SHP77 treated with DMSO at 0.1 percent for 48 hours (cell line): ENCODE results near the gene EXD3.

Experiments
- DNase-seq: peaks from one replicate; lab custom pipeline; 2025; lab: John Stamatoyannopoulos, UW

The EXD3 gene

DNA sequence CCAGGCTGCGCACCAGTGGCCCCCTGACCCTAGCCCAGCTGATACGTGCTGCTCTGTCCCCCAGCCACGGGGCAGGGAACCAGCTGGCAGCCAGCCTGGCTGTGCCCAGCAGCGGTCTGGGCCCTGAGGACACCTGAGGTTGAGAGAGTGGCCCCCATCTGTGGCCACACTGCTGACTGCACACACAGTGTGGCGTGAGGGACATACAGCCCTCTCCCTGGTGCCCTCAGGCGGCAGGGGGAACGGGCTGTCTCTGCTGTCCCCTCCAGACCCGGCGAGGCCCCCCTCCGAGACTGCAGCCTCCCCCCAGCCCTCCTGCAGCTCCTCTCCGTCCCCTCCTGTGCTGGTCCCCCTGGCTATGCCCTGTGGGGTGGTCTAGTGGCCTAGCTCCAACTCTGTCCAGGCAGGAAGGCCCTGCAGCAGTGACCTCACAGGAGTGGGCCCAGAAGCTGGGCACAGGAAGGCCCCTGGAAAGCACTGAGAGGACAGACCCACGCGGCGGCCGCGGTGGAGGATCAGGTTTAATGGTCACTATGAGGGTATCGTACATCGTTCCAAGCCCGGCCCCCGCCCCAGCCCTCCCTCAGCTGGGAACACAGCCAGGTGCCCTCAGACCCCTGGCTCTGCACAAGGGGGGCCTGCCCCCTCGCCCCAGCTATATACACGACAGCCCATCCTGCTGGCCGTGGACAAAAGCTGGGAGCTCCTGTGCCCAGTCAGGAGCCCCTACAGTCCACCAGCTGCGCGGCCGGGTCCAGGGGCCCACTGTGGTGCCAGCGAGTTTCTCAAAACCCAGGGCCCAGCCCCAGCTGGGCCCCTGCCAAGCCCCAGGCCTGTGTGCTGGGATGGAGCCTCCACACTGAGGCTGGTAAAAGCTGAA lies 25.0 kb upstream of the EXD3 start:
- no peak for DNase-seq

- no peak for DNase-seq
Observed at GRCh38 chr9:137446851-137447471, 24.0 kb upstream of the EXD3 start.

GRCh38 chr9:137445930-137446431 lies 23.0 kb upstream of the EXD3 start:
- DNase-seq, result no peak

DNA sequence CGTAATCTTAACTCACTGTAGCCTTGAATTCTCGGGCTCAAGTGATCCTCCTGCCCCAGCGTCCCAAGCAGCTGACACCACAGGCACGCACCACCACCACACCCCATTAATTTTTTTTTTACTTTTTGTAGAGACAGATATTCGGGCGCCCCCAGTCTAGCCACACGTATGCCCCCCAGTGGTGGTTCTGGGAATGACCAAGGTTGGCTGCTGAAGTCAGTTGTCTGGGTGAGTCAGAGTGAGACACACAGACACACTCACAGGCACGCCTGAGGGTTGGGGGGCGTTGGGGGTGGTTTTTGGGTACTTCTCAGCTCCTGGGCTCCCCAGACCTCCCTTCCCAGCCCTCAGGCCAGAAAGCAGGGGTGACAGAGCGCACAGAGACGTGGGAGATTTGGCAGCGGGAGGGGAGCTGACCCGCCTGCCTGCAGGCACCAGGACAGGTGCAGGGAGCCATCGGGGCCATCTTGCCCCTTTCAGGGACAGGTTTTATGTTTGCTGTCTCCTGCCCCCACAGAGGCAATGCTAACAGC lies 22.4 kb upstream of the EXD3 start:
- peak; percentile 52 for DNase-seq

DNA sequence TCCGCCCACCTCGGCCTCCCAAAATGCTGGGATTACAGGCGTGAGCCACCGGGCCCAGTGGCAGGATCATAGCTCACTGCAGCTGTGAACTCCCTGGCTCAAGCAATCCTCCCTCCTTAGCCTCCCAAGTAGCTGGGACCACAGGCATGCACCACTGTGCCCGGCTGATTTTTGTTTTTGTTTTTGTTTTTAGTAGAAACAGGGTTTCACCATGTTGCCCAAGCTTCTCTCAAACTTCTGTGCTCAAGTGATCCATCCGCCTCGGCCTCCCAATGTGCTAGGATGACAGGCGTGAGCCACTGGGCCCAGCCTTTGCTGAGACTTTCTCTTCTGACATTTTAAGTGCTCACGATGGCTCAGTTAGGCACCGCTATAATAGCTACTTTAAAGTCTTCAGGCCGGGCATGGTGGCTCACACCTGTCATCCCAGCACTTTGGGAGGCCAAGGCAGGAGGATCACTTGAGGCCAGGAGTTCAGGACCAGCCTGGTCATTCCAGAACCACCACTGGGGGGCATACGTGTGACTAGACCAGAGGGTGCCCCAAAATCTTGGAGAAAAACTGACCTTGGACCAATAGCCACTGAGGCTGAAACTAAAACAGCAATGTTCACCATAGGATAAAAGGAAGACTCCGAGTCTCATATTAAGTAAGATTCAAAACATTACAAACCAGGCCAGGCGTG lies 21.3 kb upstream of the EXD3 start:
- no peak for DNase-seq

DNA sequence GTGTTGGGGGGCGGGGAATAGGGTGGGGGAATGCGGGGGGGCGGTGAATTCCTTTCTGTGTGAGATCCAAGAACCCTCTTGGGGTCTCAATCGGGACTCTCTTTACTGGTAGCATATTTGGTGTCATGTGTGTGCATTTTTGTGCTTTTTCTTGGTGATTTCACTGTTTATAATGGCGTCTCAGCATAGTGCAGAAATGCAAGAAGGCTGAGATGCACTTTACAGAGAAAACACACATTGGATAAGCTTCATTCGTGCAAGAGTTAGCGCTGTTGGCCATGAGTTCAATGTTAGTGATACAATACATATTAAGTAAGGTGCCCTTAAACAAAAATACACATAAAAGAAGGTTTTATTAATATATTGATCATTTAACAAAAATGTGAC lies 19.0 kb upstream of the EXD3 start:
- DNase-seq, result no peak

DNA sequence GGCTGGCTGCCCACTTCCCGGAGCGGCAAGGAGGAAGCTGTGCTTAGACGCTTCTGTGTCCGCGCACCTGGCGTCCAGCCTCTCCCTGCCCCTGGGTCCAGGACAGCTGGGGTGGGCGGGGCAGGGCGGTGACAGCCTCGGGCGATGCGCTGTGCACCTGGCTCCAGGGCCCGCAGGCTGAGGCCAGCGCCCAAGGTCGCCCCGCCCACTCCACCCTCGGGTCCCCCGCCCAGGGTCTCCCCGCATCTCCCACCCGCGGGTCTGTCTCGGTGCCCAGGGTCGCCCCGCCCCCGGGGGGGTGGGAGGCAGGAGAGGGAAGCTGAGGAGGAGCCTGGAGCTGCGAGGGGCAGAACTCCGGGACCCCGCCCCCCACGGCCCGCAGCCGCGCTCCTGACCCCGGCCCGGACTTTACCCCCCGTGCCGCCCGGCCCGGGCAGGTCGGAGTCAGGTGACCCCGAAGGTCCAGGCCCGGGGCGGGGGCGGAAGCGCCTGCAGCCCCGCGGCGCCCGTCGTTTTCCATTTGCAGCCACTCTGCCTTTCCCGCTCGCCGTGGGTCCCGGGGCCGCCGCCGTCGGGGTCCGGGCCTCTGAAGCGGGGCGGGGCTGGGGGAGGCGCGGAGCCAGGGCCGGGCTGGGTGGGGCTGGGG lies 18.4 kb upstream of the EXD3 start, which contains the start of gene ENTPD8:
Gene ENTPD8 (minus strand): TSS at position 69 of the 646 bp plus-strand sequence. CDS start 3,072 bp downstream, outside the sequence.
- peak; percentile 55 for DNase-seq

DNA sequence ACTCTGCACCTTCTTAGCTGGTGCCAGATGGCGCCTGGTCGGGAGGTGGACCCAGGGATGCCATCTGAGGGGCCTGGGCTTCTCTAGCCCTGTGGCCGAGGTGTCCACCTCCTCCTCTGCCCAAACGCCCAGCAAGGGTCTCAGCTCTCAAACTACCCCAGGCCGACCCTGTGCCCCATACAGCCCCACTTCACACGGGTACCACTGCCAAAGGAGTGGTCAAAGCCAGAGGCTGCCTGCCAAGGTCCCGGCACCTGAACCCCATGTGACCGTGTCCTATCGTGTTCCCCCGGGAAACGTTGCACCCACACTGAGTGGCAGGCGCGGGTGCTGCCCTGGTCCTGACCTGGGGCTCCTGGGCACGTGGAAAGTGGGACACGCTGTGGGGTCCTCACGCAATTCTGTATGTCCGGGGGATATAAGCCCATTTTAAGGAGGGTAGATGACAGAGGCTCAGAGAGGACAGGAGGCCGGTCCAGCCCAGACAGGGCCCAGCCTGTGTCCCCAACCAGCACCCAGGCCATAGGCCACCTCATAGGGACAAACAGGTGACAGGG lies 16.3 kb upstream of the EXD3 start:
- no peak for DNase-seq

GRCh38 chr9:137438591-137439157 lies 15.7 kb upstream of the EXD3 start:
- DNase-seq, result no peak

- no peak for DNase-seq
Observed at GRCh38 chr9:137437691-137438590, 15.0 kb upstream of the EXD3 start.

DNA sequence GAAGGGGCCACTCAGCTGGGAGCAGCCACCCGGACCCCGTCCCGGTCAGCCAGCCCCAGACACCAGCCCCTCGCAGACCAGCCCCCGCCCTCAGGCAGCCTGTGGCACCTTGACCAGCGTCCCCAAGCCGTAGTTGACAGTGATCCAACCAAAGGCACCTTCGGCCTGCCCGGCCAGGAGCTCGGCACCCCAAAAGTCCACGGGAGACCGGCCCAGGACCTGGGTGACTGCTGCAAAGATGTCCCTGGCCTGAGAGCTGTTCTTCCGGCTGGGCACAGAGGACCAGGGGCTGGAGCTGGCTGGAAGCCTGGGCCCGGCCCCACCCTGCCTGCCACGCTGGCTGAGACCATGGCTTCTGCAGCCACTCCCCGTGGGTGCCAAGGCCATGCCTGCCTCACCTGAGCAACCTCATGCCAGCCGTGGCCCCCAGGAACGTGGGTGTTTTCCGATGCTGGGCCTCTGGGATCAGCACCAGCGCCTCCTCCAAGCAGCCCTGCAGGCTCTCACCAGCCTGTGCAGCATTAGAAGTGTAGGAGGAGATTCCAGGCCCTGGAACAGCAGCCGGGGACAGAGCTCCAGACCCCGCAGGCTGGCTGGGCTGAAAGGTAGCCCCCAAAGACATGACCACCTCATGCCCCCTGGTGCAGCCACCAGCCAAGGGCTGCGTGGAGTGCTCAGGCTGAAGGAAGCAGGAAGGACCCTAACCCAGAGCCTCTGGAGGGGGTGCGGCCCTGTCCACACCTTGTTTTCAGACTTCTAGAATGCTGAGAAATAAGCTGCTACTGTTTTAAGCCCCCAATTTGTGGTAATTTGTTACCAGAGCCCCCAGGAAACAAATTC lies 14.0 kb upstream of the EXD3 start:
- DNase-seq, result no peak

DNA sequence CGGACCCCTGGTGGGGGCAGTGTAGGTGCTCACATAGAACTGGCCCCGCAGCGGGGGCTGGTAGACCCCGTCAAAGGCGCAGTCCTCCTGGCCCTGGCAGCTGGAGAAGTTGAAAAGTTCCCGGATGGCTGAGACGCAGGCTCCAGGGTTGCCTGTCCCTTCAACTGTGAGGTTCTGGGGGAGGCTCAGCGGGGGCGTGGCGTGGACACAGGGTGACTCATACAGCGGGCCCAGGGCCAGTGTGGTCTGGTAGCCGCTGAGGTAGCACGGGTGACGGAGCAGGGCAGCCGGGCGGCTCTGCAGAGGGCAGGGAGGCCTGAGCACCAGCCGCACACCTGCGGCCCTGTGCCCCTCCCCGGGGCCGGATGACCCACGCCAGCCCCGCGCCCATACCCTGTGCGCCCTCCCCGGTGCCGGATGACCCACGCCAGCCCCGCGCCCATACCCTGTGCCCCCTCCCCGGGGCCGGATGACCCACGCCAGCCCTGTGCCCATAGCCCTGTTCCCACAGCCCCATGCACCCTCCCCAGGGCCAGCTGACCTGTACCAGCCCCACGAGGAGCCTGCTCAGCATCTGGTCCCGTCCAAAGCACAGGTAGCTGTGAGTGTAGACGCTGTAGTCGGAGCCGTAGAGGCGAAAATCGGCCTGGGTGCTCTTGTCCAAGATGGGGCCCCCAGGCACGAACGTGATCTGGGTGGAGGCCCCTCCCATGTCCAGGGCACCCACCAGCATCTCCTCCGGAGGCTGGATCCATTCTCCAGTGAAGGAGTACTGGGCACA lies 13.2 kb upstream of the EXD3 start:
- no peak for DNase-seq

DNA sequence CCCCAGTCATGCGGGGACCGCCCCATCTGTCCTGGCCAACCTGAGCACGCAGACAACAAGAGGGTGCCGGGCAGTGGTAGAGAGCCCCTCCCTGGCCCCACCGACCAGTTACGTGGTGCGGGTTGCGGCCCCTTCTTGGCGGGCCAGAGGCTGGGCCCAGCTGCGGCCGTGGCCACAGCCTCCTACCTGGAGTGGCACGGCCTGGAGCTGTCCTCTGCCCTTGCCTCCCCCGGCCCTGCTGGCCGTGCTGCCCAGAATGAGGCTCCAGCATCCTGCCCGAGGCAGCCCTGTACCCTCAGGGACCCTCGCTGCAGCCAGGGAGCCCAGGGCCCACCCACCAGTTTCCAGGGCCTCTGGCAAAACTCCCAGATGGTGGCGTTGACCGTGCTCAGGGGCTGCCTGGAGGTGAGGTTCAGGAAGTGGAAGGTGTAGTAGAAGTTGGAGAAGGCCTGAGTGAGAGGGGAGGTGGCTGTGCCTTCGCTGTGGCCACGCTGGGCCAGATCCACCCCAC lies 12.5 kb upstream of the EXD3 start:
- no peak for DNase-seq

DNA sequence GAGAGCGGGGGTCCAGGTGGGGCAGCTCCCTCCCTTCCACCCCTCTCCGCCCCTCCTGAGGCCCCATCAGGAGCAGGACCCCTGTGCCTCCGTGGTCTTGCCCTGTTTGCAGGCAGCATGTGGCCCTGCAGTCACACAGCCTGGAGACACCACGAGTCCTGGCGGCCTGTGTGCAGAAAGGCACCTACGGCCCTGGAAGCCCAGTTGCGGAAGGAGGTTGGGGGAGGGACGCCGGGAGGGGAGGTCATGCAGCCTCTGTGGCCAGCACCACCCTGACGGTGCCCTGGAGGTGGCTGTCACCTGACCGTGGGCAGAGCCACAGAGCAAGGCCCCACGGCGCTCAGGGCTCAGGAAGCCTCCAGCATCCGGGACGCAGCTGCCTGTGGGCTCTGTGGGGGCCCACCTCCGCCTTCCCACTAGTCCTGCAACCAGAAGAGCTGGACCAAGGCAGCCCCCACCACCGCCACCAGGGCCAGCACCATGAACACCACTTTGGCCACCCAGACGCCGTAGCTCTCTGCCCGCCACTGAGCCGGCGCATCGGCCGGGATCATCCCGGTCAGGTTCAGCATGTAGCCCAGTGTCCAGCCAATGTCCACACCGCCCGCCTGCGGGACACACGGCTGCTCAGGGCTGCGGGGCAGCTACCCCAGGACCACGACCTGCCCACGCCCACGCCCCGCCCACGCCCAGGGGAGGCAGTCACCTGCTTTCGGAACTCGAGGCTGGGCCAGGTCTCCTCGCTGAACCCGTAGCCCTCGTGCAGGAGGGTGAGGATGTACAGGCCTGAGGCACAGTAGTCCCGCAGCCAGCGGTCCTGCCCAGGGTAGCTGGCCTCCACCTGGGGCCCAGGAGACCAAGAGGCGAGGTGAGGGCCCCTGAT lies 11.8 kb upstream of the EXD3 start:
- DNase-seq, result no peak

- no peak for DNase-seq
Observed at GRCh38 chr9:137433916-137434431, 11.0 kb upstream of the EXD3 start.

GRCh38 chr9:137433349-137433915 lies 10.5 kb upstream of the EXD3 start:
- DNase-seq, result no peak
